ENCODE measurements around the gene CCT8L2. TPM values are rescaled to one million over a fixed set of nuclear protein-coding genes. Genes with fewer than 3 reads are reported as not detected.
"Not testable (repeated sequence)": the region's sequence is repeated elsewhere in the genome, so short reads cannot be mapped to it uniquely, and the experiment has no call there.

The CCT8L2 gene
- total RNA-seq, 4 donors from 2014 or later = not detected

GRCh38 chr22:16555077-16555994 lies 37.3 kb downstream of the CCT8L2 start:
- H3K4me1 ChIP-seq; H3K27me3 ChIP-seq; intact Hi-C loops (cut with DNase I); H3K4me3 ChIP-seq; H3K27ac ChIP-seq; H3K36me3 ChIP-seq; DNase-seq: not testable (repeated sequence)
- 77 to 83% methylated on average over 7 to 8 of the region's 8 CpGs for WGBS, 2 donors
- peaks cover 0 to 23% (median 6%) of the 10 kb centered on the region in 3 donors for H3K9me3 ChIP-seq

- DNase-seq; H3K4me3 ChIP-seq; H3K36me3 ChIP-seq; intact Hi-C loops (cut with DNase I); H3K27me3 ChIP-seq; H3K27ac ChIP-seq; H3K9me3 ChIP-seq; H3K4me1 ChIP-seq: not testable (repeated sequence)
- WGBS, 2 donors = 64 to 80% methylated on average over 1 of the region's 1 CpG
Measured at GRCh38 chr22:16543310-16543709, 49.3 kb downstream of the CCT8L2 start.

Other genes with a start within 250 kb of the CCT8L2 start
- gene XKR3, start 232.6 kb upstream of the CCT8L2 start, total RNA-seq = not detected

Data from esophagus squamous epithelium (tissue), 5 donors.